HG02678 (cell line): ENCODE data around the gene ESCO1.
"Not testable (repeated sequence)": the region's sequence is repeated elsewhere in the genome, so short reads cannot be mapped to it uniquely, and the experiment has no call there.

Experiments used
- ATAC-seq: cut with Tn5 transposase; IDR thresholded peaks from one replicate; pipeline ENCODE4 v1.9.1; 2021; ENCODE audit warnings: mild to moderate bottlenecking, moderate library complexity; ENCODE audit not compliant: unreplicated experiment

The ESCO1 gene

GRCh38 chr18:21592361-21592760 lies 8.1 kb downstream of the ESCO1 start:
- ATAC-seq = not testable (repeated sequence)

DNA sequence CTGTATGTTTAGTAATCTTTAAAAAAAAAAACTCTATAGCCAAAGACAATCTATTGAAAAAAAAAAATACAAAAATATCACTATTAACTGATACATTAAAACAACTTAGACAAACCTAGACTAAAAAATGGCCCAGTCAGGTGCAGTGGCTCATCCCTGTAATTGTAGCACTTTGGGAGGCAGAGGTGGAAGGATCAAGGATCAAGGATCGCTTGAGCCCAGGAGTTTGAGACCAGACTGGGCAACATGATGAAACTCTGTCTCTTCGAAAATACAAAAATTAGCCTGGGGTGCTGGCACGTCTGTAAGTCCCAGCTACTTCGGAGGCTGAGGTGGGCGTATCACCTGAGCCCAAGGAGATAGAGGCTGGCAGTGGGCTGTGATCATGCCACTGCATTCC lies 16.1 kb downstream of the ESCO1 start:
- ATAC-seq = no peak

DNA sequence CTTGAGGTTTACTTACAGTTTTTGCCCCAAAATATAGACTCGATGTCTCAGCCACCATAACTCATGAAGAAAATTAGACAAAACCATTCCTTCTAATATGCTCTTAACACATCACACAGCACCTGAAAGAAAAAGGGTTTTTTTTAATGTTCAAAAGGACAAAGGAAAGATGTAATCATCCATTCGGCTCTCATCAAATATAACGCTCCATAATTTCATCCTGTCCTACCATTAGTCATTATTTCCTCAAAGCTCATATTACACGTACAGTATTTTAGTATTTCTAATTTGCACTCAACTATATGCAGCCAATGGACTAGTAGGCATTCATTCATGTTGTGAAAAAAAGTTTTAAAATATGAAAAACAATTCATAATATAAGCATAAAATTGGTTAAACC lies 24.8 kb downstream of the ESCO1 start:
- no peak for ATAC-seq

- ATAC-seq = no peak
Measured at GRCh38 chr18:21571772-21572171, 28.7 kb downstream of the ESCO1 start.

DNA sequence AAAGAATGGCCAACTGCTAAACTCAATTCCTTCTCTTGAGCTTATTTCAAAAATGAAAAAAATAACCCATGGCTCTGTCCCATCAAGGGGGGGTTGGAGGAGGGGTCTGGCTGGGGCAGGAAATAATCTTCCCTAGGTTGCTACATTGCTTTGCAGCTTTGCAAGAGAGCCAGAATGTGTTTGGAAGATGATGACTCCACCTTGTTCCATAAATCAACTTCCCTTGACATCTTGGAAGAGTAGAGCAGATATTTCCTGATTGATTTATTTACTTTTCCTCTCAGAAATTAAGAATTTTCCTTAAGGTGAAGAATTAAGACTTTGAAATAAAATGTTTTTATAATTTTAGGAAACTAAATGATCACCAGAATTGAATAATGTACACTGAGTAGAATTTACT lies 41.3 kb downstream of the ESCO1 start:
- ATAC-seq = no peak

GRCh38 chr18:21557607-21558253 lies 42.8 kb downstream of the ESCO1 start:
- ATAC-seq = no peak

GRCh38 chr18:21550510-21550970 lies 50.0 kb downstream of the ESCO1 start:
- no peak for ATAC-seq

- ATAC-seq = no peak
Measured at GRCh38 chr18:21548647-21549046, 51.9 kb downstream of the ESCO1 start.

- ATAC-seq = no peak
Measured at GRCh38 chr18:21546423-21546822, 54.1 kb downstream of the ESCO1 start.

DNA sequence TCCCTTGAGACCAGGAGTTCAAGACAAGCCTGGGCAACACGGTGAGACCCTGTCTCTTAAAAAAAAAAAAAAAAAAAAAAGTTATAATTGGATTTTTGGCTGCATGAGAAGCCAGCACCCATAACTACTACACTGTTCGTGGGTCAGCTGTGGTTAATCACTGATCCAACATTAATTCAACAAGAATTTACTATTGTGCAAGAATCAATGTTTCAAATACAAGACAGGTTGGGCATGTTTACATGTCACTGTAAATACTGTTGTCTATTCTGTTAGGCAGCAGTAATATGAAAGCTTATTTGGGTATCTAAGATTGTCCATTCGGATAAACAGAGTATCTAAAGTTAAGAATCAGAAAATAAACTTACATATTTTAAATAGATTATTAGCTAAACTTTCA lies 62.3 kb downstream of the ESCO1 start:
- ATAC-seq = no peak

GRCh38 chr18:21534327-21534726 lies 66.2 kb downstream of the ESCO1 start:
- no peak for ATAC-seq

- no peak for ATAC-seq
Measured at GRCh38 chr18:21526463-21526862, 74.0 kb downstream of the ESCO1 start.

GRCh38 chr18:21525916-21526315 lies 74.6 kb downstream of the ESCO1 start:
- ATAC-seq = no peak

DNA sequence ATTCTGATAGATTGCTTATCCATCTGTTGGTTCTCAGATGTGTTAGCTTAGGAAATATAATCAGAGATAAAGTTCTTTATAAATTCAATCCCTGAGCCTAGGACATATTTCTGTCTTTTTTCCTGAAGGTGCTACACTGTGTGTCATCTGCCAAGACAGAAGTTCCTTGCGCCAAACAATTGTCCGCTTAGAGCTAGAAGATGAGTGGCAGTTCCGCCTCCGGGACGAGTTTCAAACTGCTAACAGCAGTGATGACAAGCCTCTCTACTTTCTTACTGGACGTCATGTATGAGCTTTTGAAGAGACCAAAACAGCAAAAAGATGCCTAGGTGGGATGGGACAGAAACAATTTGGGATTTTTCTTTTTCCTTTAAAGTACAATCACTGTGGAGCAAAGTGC lies 78.0 kb downstream of the ESCO1 start:
- no peak for ATAC-seq

DNA sequence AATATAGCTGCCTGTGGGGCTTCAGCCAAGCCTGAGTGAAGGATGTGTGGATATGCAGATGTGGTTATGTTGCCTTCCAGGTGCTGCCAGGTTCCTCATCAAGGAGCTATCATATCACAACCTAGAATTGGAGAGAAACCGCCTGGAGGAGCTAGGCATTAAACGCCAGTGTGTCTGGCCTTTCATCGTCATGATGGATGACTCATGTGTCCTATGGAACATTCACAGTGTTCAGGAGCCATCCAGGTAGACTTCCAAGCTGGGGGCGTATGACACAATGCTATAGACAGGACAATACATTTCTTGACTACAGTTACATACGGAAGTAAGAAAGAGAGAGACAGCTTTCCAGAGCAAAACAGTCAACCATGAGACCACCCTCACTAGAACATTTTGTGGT lies 86.8 kb downstream of the ESCO1 start:
- no peak for ATAC-seq

- ATAC-seq = no peak
Measured at GRCh38 chr18:21513292-21513691, 87.2 kb downstream of the ESCO1 start.

- ATAC-seq = no peak
Measured at GRCh38 chr18:21509062-21509461, 91.4 kb downstream of the ESCO1 start.

- ATAC-seq = no peak
Measured at GRCh38 chr18:21507913-21508701, 92.4 kb downstream of the ESCO1 start.

DNA sequence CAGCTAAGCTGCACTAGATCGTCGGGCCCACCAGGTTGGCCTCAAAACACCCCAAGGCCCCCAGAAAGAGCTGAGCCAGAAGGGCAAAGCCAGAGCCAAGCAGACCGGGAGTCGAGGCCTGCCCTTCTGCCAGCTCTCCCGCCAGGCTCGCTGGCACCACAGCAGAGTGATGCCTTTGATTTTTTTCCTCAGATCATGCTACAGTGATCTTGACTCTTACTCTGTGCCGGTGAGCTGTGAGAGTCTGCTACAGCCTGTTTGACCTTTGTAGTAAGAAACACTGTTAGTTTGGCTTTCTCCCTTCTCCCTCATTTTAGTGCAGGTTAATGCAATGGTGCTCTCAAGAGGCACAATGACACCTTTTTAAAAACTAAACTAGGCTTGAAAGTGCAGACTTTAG lies 97.8 kb downstream of the ESCO1 start:
- ATAC-seq = no peak

GRCh38 chr18:21499997-21500396 lies 100.5 kb downstream of the ESCO1 start:
- ATAC-seq = no peak

GRCh38 chr18:21496277-21496835 lies 104.1 kb downstream of the ESCO1 start:
- ATAC-seq = no peak

DNA sequence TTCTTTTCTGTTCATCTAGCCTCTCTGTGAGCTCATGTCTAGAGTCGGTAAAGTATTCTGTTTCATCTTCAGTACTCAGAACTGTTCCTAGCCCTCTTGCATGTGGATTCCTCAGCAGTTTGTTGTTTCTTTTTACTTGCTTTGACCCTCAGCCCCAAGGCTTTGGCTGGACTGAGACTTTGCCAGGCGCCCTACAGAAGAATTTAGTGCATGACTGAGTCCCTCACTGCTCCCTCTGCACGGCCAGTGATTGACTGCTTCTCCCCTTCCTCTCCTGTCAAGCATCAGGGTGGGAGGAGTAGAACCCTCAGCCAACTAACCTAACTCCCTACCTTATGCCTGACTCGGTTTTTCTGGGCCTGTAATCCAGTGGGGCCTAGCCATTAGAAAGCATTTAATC lies 109.8 kb downstream of the ESCO1 start:
- ATAC-seq = no peak
